Raji (cell line): ENCODE data around the gene ACLY.

Source experiments
- POLR2A ChIP-seq: IDR thresholded peaks from 2 replicates; pipeline ENCODE4 v1.6.1; 2011; ENCODE audit warnings: low read depth, low read length, control low read depth; ENCODE audit not compliant: insufficient read depth

Gene ACLY

DNA sequence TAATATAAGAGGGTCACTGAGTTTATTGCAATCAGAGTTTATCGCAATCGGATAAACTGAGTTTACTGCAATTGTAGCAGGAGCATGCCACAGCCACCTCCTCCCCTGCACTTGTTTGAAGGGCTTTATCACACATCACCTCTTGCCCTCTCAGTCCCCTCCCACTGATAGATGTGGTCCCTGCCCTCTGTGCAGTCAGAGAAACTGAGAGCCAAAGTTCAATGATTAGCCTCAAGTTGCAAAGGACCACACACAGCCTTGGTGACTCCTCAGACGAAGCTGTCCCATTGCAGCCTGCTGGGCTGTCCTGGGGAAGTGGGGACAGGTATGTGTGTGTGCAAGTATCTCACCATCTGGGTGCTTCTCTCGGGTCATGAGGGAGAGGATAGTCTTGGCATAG lies 13.6 kb downstream of the ACLY start:
- TF ChIP-seq POLR2A = no peak

DNA sequence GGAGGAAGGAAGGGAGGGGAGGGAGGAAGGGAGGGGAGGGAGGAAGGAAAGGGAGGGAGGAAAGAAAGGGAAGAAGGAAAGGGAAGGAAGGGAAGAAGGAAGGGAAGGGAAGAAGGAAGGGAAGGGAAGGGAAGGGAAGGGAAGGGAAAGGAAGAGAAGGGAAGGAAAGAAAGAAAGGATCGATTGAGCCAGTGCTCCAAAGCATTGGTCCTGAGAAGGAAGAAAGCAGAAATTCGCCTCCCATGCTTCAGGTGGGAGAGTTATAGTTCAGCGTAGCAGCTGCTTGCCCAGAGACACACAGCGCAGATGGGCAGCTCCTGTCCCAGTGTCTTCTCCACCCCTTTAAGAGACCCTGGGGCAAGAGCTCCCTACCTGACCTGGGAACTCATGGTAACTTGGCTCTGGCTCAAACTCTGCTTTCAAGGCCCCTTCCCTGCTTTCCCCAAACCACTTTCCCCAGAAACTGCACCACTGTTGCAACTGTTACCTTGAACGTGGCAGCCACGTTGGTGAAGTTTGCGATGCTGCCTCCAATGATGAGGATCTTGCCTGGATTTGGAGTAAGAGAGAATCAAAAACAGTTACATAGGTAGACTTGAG lies 14.4 kb downstream of the ACLY start:
- no peak for TF ChIP-seq POLR2A

DNA sequence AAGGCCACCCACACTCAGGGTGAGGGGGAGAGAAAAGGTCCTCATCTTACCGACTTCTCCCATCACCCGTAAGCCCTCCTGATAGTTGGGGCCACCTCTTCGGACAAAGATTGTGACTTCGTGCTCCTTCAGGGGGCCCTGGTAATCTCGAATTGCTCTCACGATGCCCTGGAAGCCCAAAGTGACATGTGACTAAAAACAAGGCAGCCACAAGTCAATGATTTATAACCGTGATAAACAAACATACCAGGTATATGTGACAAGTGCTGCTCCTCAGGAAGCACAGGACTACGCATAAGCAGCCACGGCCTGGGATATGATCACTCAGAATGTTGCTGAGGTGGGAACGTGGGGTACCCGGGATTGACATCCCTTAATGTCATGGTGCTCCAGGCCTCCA lies 17.1 kb downstream of the ACLY start:
- no peak for TF ChIP-seq POLR2A

- TF ChIP-seq POLR2A = no peak
Observed at GRCh38 chr17:41896726-41897125, 22.0 kb downstream of the ACLY start.

- TF ChIP-seq POLR2A = no peak
Observed at GRCh38 chr17:41895617-41896016, 23.1 kb downstream of the ACLY start.

- TF ChIP-seq POLR2A = no peak
Observed at GRCh38 chr17:41894791-41895331, 23.9 kb downstream of the ACLY start.

DNA sequence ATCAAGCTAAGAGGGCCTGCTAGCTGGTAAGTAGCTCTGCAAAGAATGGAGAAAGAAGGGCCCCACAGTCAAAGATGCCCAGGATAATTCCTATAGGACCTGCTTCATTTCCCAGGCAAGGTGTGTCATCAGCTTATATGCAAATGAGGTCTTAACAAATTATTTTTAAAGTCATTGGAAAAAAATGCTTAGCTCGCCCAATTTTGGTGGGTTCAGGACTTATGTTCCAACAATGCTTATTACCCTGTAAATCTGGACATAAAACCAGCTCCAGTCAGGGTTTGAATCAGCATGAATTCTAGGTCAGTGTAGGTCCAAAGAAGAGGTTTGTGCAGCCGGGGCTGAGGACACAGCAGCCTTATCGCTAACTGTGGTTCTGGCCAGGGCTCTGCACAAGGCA lies 25.4 kb downstream of the ACLY start:
- no peak for TF ChIP-seq POLR2A

- no peak for TF ChIP-seq POLR2A
Observed at GRCh38 chr17:41892021-41892376, 26.8 kb downstream of the ACLY start.

- TF ChIP-seq POLR2A = no peak
Observed at GRCh38 chr17:41891135-41892020, 27.4 kb downstream of the ACLY start.

GRCh38 chr17:41888332-41888965 lies 30.3 kb downstream of the ACLY start:
- TF ChIP-seq POLR2A = no peak

DNA sequence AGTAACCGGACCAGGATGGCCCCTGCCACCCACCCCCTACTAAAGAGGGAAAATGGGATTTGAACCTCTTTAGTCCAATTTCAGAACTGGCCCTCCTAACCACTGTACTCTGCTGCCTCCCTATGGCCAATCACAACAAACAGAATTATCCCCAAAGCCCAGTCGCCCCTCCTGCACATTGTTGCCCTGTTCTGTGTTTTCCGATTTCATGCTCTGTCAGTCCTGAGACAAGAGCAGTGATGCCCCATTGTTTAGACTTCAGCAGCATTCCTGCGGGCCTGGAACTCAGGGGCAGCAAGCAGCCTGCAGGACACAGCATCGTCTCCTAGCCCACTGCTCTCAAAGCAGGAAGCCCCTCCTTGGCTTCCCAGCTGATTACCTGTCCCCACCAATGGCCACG lies 33.0 kb downstream of the ACLY start:
- TF ChIP-seq POLR2A = no peak

DNA sequence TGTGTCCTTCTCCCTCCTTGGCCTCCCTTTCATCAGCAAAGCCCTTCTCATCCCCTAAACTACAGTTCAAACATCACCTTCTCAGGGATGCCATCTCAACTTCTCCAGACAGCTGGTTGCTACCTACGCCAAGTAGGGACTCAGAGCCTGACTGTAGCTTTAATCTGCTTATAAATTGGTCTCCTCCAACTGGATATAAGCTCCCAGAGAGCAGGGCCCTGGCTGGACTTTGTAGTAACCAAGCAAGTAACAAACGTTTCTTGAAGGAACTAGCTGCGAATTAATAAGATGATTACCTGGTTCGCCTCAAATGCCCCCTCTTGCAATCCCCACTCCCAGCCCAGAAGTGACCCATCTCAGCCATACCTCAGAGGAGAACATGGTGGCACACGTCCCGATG lies 36.0 kb downstream of the ACLY start:
- no peak for TF ChIP-seq POLR2A

GRCh38 chr17:41880130-41880529 lies 38.6 kb downstream of the ACLY start:
- TF ChIP-seq POLR2A = no peak

GRCh38 chr17:41873559-41874292 lies 45.0 kb downstream of the ACLY start:
- TF ChIP-seq POLR2A = no peak

- no peak for TF ChIP-seq POLR2A
Observed at GRCh38 chr17:41871789-41872188, 47.0 kb downstream of the ACLY start.
